ENCODE data around the gene SWT1. TPM values are rescaled to one million over a fixed set of nuclear protein-coding genes. Genes with fewer than 3 reads are reported as not detected.

The SWT1 gene
- total RNA-seq, 3 donors from 2014 or later, result 10.5 to 13.9 (median 10.9) TPM

DNA sequence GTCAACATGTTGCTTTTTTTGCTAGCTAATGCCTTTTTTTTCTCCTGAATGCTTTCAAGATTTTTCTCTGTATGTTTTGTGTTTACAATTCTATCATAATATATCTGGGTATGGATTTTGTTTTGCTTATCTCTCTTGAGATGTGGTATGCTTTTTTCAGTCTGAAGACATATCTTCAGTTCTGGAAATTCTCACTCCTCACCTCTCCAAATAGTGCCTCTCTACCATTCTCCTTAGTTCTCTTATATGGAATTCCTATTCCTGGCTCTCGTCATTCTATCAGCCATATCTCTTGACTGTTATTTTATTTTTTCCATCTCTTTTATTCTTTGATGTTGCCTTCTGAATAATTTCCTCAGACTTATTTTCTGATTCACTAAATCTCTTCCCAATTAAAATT, 101.7 kb downstream of the SWT1 start:
- no peaks in the 10 kb centered on the region for H3K4me1 ChIP-seq
- no peak for DNase-seq (ENCODE audit: low spot score in 2 of 2)
- intact Hi-C loops (cut with DNase I; ENCODE audit: low total_unique reads), result no loop called here

DNA sequence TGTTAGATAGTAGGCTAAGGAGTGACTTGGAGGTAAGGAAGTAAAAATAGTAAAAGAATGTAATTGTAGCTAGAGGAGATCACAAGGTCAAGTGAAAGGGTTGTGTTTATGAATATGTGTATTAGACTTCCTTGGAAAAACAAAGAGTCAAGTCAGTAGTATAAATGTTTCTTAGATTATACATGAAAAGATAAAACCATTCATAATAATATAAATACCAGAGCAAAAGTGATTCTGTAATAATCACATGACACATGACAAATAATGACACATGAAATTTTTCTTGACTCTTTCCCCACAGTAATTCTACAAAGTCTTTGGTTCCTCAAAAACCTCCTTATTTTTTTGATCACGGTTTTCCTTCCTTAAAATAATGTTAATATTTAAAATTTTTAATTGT, 103.6 kb downstream of the SWT1 start:
- no peaks in the 10 kb centered on the region for H3K36me3 ChIP-seq
- TF ChIP-seq, protein P1, sequence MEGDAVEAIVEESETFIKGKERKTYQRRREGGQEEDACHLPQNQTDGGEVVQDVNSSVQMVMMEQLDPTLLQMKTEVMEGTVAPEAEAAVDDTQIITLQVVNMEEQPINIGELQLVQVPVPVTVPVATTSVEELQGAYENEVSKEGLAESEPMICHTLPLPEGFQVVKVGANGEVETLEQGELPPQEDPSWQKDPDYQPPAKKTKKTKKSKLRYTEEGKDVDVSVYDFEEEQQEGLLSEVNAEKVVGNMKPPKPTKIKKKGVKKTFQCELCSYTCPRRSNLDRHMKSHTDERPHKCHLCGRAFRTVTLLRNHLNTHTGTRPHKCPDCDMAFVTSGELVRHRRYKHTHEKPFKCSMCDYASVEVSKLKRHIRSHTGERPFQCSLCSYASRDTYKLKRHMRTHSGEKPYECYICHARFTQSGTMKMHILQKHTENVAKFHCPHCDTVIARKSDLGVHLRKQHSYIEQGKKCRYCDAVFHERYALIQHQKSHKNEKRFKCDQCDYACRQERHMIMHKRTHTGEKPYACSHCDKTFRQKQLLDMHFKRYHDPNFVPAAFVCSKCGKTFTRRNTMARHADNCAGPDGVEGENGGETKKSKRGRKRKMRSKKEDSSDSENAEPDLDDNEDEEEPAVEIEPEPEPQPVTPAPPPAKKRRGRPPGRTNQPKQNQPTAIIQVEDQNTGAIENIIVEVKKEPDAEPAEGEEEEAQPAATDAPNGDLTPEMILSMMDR (IDR thresholded peaks at IDR 0.05), result no peak
- no peak for TF ChIP-seq POLR2AphosphoS5 (IDR thresholded peaks at IDR 0.05)
- no peak for TF ChIP-seq POLR2A (IDR thresholded peaks at IDR 0.05)
- H3K4me3 ChIP-seq, result no peak overlapping the region
- H3K27ac ChIP-seq, result no peak overlapping the region
- H3K9me3 ChIP-seq, result no peaks in the 10 kb centered on the region
- H3K27me3 ChIP-seq, result no peaks in the 10 kb centered on the region
- intact Hi-C loops (cut with DNase I; ENCODE audit: low total_unique reads), result no loop called here
- no peak for DNase-seq (ENCODE audit: low spot score in 2 of 2)
- H3K4me1 ChIP-seq, result no peaks in the 10 kb centered on the region

More for the DNA sequence above, 101.7 kb downstream of the SWT1 start:
- H3K36me3 ChIP-seq, result no peaks in the 10 kb centered on the region
- TF ChIP-seq POLR2A (IDR thresholded peaks at IDR 0.05), result no peak
- H3K9me3 ChIP-seq, result no peaks in the 10 kb centered on the region
- no peak overlapping the region for H3K27ac ChIP-seq
- H3K4me3 ChIP-seq, result no peak overlapping the region
- H3K27me3 ChIP-seq, result no peaks in the 10 kb centered on the region

DNA sequence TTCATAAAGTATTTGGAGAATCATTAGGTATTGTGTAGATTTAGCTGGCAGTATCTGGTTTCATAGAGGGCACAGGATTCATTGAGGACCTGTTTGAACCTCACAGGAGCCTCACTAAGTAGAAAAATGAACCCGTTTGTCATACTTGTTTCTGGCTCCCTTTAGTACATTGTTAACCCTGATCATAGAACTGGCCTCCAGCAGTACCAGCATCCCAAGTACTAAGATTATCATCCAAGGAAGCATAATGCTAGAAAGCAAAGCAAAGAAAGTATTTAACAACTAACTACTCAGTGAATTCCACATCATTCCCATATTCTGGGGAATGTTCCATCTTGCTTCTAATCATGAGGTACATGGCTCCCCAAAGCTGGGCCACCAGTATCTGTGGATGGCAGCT, 105.2 kb downstream of the SWT1 start:
- DNase-seq (ENCODE audit: low spot score in 2 of 2), result no peak
- Histone ChIP-seq H3K9me3 (no peaks in the 10 kb centered on the region), H3K27me3 (no peaks in the 10 kb centered on the region), H3K4me1 (no peaks in the 10 kb centered on the region), H3K4me3 (no peak overlapping the region), H3K27ac (no peak overlapping the region), H3K36me3 (no peaks in the 10 kb centered on the region)
- TF ChIP-seq, protein P1 (IDR thresholded peaks at IDR 0.05), result no peak
- TF ChIP-seq POLR2A (IDR thresholded peaks at IDR 0.05), result no peak
- TF ChIP-seq POLR2AphosphoS5 (IDR thresholded peaks at IDR 0.05), result no peak
- intact Hi-C loops (cut with DNase I; ENCODE audit: low total_unique reads), result no loop called here

DNA sequence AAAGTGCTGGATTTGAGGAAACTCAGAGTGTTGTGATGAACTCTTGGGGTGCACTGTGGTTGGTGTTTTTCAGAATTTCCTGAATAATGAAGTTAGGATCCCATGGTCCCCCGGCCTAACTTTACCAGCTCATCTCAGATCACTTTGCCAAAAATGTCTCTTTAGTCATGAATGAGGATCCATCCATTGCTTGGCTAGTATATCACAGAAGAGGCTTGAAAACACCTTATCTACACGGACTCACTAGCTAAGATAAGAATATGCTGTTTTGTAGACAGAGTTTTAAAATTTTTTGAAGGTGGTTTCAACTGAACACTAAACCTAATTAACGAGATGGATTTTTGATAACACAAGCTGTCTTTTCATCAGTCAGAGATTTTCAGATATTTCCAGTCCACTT, 106.3 kb downstream of the SWT1 start:
- no peaks in the 10 kb centered on the region for H3K9me3 ChIP-seq
- no peaks in the 10 kb centered on the region for H3K36me3 ChIP-seq
- no peak for DNase-seq (ENCODE audit: low spot score in 2 of 2)
- no peaks in the 10 kb centered on the region for H3K27me3 ChIP-seq
- TF ChIP-seq POLR2A (IDR thresholded peaks at IDR 0.05), result no peak
- no peak for TF ChIP-seq POLR2AphosphoS5 (IDR thresholded peaks at IDR 0.05)
- TF ChIP-seq, protein P1 (IDR thresholded peaks at IDR 0.05), result no peak
- H3K4me1 ChIP-seq, result no peaks in the 10 kb centered on the region
- intact Hi-C loops (cut with DNase I; ENCODE audit: low total_unique reads), result no loop called here
- no peak overlapping the region for H3K4me3 ChIP-seq
- no peak overlapping the region for H3K27ac ChIP-seq

DNA sequence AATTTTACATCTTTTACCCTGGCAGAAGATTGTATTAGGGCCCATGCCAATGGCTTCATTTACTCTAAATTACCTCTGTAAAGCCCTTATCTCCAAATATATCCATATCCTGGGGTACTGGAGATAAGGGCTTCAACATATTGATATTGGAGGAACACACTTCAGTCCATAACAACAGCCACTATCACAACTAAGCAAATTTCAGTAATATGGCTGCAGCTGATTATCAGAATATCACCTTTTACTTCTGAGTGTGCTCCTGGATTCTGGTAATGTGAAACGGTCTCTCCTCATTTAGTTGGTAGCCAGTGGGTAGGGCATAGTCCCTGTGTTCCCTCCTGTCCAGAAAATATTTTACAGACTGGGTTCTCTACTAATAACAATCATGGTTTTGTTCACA, 106.8 kb downstream of the SWT1 start:
- TF ChIP-seq POLR2AphosphoS5 (IDR thresholded peaks at IDR 0.05), result no peak
- no peak for TF ChIP-seq POLR2A (IDR thresholded peaks at IDR 0.05)
- TF ChIP-seq, protein P1 (IDR thresholded peaks at IDR 0.05), result no peak
- intact Hi-C loops (cut with DNase I; ENCODE audit: low total_unique reads), result no loop called here

DNA sequence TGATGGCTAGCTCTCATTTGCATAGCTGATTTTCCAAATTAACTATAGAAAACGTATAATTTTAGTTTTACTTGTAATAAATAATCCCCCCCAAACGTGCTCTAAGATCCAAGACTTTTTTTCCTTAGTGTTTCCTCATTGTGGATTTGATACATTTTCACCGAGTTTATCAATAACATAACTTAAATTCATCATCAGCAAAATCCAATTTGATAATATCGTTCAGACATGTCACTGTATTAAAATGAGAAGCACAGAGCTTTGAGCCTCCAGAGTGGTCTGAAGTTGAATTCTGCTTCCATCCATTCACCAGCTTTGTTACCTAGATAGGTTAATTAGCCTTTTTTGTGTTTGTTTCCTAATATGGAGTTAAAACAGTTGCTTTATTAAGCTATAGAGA, 108.3 kb downstream of the SWT1 start:
- no peaks in the 10 kb centered on the region for H3K9me3 ChIP-seq
- no peak overlapping the region for H3K27ac ChIP-seq
- intact Hi-C loops (cut with DNase I; ENCODE audit: low total_unique reads), result no loop called here
- TF ChIP-seq POLR2A (IDR thresholded peaks at IDR 0.05), result no peak
- TF ChIP-seq, protein P1 (IDR thresholded peaks at IDR 0.05), result no peak
- TF ChIP-seq POLR2AphosphoS5 (IDR thresholded peaks at IDR 0.05), result no peak
- H3K4me1 ChIP-seq, result no peaks in the 10 kb centered on the region
- H3K27me3 ChIP-seq, result no peaks in the 10 kb centered on the region
- H3K4me3 ChIP-seq, result no peak overlapping the region
- no peak for DNase-seq (ENCODE audit: low spot score in 2 of 2)
- no peaks in the 10 kb centered on the region for H3K36me3 ChIP-seq

More for the DNA sequence above, 106.8 kb downstream of the SWT1 start:
- H3K4me1 ChIP-seq, result no peaks in the 10 kb centered on the region
- H3K27me3 ChIP-seq, result no peaks in the 10 kb centered on the region
- H3K9me3 ChIP-seq, result no peaks in the 10 kb centered on the region
- no peak overlapping the region for H3K27ac ChIP-seq
- no peaks in the 10 kb centered on the region for H3K36me3 ChIP-seq
- no peak for DNase-seq (ENCODE audit: low spot score in 2 of 2)
- H3K4me3 ChIP-seq, result no peak overlapping the region
